ENCODE results near the gene SLC43A1.

DNA sequence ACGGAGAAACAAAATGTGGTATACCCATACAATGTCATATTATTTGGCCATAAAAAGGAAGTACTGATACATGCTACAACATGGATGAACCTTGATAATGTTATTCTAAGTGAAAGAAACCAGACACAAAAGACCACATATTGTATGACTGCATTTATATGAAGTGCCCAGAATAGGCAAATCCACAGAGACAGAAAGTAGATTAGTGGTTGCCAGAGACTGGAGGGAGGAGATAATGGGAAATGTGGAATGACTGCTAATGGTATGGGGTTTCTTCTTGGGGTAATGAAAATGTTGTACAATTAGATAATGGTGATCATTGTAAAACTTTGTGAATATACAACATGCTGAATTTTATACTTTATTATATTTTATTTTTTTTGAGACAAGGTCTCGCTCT is 5.6 kb upstream of the SLC43A1 start:
- TF ChIP-seq, protein P1, sequence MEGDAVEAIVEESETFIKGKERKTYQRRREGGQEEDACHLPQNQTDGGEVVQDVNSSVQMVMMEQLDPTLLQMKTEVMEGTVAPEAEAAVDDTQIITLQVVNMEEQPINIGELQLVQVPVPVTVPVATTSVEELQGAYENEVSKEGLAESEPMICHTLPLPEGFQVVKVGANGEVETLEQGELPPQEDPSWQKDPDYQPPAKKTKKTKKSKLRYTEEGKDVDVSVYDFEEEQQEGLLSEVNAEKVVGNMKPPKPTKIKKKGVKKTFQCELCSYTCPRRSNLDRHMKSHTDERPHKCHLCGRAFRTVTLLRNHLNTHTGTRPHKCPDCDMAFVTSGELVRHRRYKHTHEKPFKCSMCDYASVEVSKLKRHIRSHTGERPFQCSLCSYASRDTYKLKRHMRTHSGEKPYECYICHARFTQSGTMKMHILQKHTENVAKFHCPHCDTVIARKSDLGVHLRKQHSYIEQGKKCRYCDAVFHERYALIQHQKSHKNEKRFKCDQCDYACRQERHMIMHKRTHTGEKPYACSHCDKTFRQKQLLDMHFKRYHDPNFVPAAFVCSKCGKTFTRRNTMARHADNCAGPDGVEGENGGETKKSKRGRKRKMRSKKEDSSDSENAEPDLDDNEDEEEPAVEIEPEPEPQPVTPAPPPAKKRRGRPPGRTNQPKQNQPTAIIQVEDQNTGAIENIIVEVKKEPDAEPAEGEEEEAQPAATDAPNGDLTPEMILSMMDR (IDR thresholded peaks at IDR 0.05) = no peak
- TF ChIP-seq POLR2A (IDR thresholded peaks at IDR 0.05) = no peak

Data from thyroid gland (tissue), 4 donors.